Retina (tissue), 1 donor: ENCODE measurements around the gene HAPLN1.

Source experiments
- DNase-seq: peaks from one replicate; pipeline ENCODE4 v3.0.0-alpha.2; 2016

The HAPLN1 gene

DNA sequence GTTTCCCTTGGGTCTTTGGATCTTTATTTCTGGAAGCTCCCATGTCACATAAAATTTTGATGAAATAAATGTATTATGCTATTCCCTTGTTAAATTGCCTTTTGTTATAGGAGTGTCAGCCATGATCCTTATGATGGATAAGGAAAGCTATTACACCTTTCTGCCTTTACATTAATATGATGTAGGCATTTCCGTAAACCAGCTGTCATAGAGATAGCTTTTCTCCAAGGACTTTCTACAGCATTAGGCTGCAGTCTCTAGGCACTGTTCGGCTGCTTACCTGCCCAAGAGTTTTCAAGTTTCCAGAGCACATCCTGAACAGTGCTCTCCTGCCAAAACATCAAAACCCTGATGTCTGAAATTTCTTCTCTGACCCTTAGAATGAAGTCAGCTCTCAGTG, 87.4 kb downstream of the HAPLN1 start:
- DNase-seq = no peak

DNA sequence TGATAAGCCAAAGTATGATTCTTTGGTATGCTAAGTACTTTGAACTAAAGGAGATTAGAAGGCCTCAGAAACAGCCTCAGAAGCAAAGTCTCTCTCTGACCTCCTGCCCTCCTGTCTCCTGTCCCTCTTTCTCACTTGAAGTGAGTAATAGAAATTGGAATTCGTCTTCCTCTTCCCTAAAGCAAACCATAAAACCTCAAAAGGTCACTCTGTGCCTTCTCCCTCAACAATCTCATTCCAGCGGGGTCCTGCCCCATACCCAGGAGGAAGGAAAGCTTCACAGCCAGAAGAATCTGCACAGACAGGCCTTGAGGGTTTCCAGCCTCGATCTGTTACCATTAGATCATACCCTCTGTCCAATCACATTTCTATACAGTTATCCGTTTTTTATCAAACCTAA, 87.8 kb downstream of the HAPLN1 start:
- no peak for DNase-seq

DNA sequence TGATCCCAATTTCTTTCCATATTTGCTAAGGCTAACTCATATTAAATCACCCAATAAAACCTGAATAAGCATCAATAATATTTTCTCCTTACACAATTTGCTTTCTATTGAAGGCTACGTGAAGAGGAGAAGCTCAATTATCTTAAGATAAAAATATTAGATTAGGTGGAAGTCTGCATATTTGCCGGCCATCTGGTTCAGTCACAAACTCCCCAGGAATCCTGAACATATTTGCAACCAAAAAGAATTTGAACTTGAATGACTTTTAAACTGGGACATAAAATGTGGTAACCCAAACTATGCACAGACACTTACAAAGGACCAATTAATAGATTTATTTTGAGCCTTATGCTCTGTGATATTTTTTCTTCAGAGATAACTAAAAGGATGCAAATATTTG, 92.3 kb downstream of the HAPLN1 start:
- no peak for DNase-seq

DNA sequence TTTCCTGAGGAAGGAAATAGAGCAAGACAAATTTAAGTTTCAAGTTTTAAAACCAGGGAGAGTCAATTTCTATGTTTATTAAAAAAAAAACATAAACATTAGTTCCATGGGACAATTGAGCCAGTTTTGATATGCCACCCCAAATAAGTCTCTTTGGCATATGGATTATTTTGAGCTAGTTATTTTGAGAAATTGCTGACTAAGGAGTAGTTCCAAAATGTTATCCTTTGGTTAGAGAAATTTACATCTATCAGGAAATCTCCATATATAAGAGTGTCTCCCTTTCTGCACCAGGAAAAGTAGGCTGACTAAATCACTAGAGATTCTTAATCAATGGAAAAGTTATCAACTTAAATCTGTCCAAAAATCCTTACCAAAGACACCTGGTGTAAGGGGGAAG, 105.8 kb downstream of the HAPLN1 start:
- DNase-seq = no peak

DNA sequence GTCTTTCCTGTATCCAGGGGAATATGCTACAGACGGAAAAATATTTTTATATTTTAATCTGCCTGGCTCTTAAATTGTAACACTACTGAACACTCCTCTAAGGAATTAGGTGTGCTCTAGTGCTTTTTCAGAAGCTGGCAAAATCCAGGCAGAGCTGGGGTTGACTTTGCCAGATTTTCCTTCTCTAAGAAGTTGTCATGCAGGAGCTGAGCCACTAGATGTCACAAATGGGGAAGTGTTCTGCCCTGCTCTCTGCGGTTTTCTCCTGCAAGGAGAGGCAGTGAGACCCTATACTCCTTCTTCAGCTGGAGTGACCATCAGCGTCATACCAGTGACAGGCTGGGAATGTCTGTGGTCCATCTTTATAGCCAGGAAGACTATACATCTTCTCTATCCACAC, 112.5 kb downstream of the HAPLN1 start:
- peak; percentile 38 for DNase-seq

DNA sequence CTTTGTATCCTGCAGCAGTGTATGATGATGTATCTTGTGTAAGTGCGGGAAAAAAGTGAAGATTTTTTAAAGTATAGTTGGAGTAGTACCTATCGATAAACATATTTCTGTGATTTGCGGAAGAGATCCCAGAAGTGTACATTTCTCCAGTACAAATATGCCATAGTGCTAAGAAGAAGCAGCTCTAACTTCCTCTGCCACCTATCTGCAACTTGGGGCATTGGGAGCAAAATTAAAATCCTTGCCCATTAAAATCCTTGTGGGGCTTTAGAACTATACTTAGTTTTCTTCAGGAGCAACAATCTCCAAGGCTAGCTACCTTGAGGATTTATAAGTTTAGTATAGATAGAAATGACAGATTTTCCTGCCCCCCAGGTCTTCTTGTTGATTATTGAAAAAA, 125.4 kb downstream of the HAPLN1 start:
- DNase-seq = no peak

DNA sequence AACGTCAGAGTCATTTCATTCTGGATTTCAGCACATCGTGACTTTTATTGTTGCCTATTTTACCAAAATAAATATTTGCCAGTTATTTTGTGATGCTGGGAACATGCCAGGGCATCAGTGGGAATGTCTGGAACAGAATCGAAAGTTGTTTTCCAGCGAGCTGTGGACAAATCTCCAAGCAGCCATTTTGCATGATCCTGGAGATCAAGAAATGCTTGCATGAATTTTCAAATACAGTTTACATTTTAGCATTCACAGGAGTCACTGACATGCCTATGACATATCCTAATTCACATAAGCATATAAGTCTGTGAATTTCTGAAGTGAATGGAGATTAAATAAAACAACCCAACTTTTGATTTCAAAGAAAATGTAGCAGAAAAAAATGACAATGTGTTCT, 129.7 kb downstream of the HAPLN1 start:
- DNase-seq = no peak

DNA sequence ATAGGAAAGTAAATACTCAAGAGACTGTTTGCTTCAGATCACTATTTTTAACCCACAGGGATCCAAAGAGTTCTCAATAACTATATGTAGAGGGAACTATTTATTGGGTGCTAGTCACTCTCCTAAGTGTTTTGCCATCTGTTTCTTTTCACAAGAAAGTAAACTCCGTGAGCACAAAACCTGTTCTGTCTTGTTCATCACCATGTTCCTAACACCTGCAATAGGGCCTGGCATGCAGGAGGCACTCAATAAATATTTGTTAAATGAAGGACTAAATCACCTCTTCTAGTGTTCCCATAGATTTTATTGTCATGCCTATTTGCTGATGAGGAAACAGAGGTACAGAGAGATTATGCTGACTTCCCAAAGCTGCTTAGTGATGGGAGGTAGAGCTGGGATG, 130.9 kb downstream of the HAPLN1 start:
- no peak for DNase-seq
